K562 (cell line): Measurements from ENCODE around the gene RAD1. TPM values are rescaled to one million over a fixed set of nuclear protein-coding genes. Genes with fewer than 3 reads are reported as not detected.

Source experiments
- HDAC8 ChIP-seq: fragments of 450-650 bp; IDR thresholded peaks from 2 replicates; pipeline ENCODE4 v1.6.1; 2016; ENCODE audit warnings: mild to moderate bottlenecking, missing genetic modification characterization, moderate library complexity, missing compliant biosample characterization
- HSF4 ChIP-seq: fragments of 250-450 bp; sonication (Bioruptor Pico); IDR thresholded peaks from 2 replicates; pipeline ENCODE4 v2.1.2; 2022; ENCODE audit warnings: mild to moderate bottlenecking, moderate library complexity, borderline replicate concordance
- JUN ChIP-seq, 2 experiments: sonication (generic) in 1 of 2; formaldehyde crosslinking in 1 of 2; IDR thresholded peaks; 2 replicates each; pipeline versions ENCODE4 v1.6.1 to v1.8.0; 2012 to 2022; ENCODE audit warnings: borderline replicate concordance in 2 of 2, mild to moderate bottlenecking in 2 of 2, improper control_type of control experiment in 1 of 2, low read depth in 1 of 2, low read length in 1 of 2, missing genetic modification reagents in 1 of 2
- MAFF ChIP-seq: IDR thresholded peaks from 2 replicates; pipeline ENCODE4 v1.6.1; 2012; ENCODE audit warnings: low read length, improper control_type of control experiment
- NFRKB ChIP-seq: fragments of 450-650 bp; IDR thresholded peaks from 2 replicates; pipeline ENCODE4 v1.6.1; 2016; ENCODE audit warnings: low read depth
- PCBP2 ChIP-seq: fragments of 200-400 bp; formaldehyde crosslinking; IDR thresholded peaks from 2 replicates; pipeline ENCODE4 v1.6.1; 2018; ENCODE audit warnings: low read length, low read depth, mild to moderate bottlenecking, moderate library complexity; ENCODE audit not compliant: poor library complexity, severe bottlenecking
- PURB ChIP-seq: sonication (generic); formaldehyde crosslinking; IDR thresholded peaks from 2 replicates; pipeline ENCODE4 v1.9.0; 2021; ENCODE audit warnings: low read depth, mild to moderate bottlenecking, missing genetic modification reagents
- SMARCA4 ChIP-seq: fragments of 450-650 bp; IDR thresholded peaks from 2 replicates; pipeline ENCODE4 v1.6.1; 2016
- SNRNP70 ChIP-seq: fragments of 200-400 bp; formaldehyde crosslinking; optimal IDR thresholded peaks from 2 replicates; pipeline ENCODE3; 2017; ENCODE audit warnings: low read depth, low read length
- XRCC5 ChIP-seq: fragments of 200-400 bp; formaldehyde crosslinking; IDR thresholded peaks from 2 replicates; pipeline ENCODE4 v1.6.1; 2017; ENCODE audit warnings: low read depth, mild to moderate bottlenecking, low read length
- ZEB2 ChIP-seq: fragments of 450-650 bp; IDR thresholded peaks from 2 replicates; pipeline ENCODE4 v1.6.1; 2016
- ZFX ChIP-seq: sonication (generic); formaldehyde crosslinking; IDR thresholded peaks from 2 replicates; pipeline ENCODE4 v1.8.0; 2022; ENCODE audit warnings: mild to moderate bottlenecking, missing genetic modification reagents, moderate library complexity
- ZNF121 ChIP-seq: sonication (generic); formaldehyde crosslinking; conservative IDR thresholded peaks from 2 replicates; pipeline ENCODE4 v1.8.0; 2022; ENCODE audit warnings: missing genetic modification reagents
- ZNF24 ChIP-seq: fragments of 450-650 bp; IDR thresholded peaks from 2 replicates; pipeline ENCODE4 v1.6.1; 2016
- ZNF282 ChIP-seq: sonication (generic); formaldehyde crosslinking; IDR thresholded peaks from 2 replicates; pipeline ENCODE4 v1.8.1; 2023; ENCODE audit warnings: missing genetic modification reagents
- ZNF431 ChIP-seq: sonication (generic); formaldehyde crosslinking; IDR thresholded peaks from 2 replicates; pipeline ENCODE4 v1.8.0; 2022; ENCODE audit warnings: mild to moderate bottlenecking, missing genetic modification reagents
- polyA plus RNA-seq, 8 experiments: library from polyadenylated mRNA; depleted of rRNA in 4 of 8; stranded (reverse) in 5 of 8; unstranded in 3 of 8; fragments of >200 nt; fragmentation: Nextera tagmentation in 2 of 8; fragmentation: Illumina TruSeq in 1 of 8; extraction: Ambion mirVana in 2 of 8; extraction: Trizol in 1 of 8; gene quantifications; 2 replicates each; pipeline versions ENCODE4 v1.2.1 to v1.2.3, GENCODE V29; 2011 to 2014; ENCODE audit warnings: inconsistent platforms in 1 of 8, missing spikeins in 1 of 8
- total RNA-seq, 7 experiments: library from RNA; depleted of rRNA in 6 of 7; stranded (reverse); fragments of >200 nt in 6 of 7; fragmentation: Illumina TruSeq in 2 of 7; extraction: Trizol in 2 of 7; gene quantifications; 2 replicates each; pipeline versions ENCODE4 v1.2.1 to v1.2.3, GENCODE V29; 2011 to 2021; ENCODE audit warnings: low replicate concordance in 1 of 7
- TF ChIP-seq, protein P1 (sequence below): sonication (generic); IDR thresholded peaks from 2 replicates; pipeline ENCODE4 v1.6.1; 2016
- TF ChIP-seq, protein P2 (sequence below): fragments of 450-650 bp; formaldehyde crosslinking; IDR thresholded peaks from 2 replicates; pipeline ENCODE4 v1.4.0; 2020; ENCODE audit warnings: mild to moderate bottlenecking
- TF ChIP-seq, protein P3 (sequence below): fragments of 250-450 bp; sonication (Bioruptor Pico); IDR thresholded peaks from 2 replicates; pipeline ENCODE4 v1.4.0; 2020; ENCODE audit warnings: mild to moderate bottlenecking, moderate library complexity
- TF ChIP-seq, protein P4 (sequence below): fragments of 450-650 bp; IDR thresholded peaks from 2 replicates; pipeline ENCODE4 v1.6.1; 2017; ENCODE audit warnings: antibody characterized with exemption

Gene RAD1
- total and polyA plus RNA-seq, 9 of the 15 experiments (the other 6 are each of a cell fraction or from before 2014, with no cell fraction given) = 44.5 to 148 (median 60.8) TPM

DNA sequence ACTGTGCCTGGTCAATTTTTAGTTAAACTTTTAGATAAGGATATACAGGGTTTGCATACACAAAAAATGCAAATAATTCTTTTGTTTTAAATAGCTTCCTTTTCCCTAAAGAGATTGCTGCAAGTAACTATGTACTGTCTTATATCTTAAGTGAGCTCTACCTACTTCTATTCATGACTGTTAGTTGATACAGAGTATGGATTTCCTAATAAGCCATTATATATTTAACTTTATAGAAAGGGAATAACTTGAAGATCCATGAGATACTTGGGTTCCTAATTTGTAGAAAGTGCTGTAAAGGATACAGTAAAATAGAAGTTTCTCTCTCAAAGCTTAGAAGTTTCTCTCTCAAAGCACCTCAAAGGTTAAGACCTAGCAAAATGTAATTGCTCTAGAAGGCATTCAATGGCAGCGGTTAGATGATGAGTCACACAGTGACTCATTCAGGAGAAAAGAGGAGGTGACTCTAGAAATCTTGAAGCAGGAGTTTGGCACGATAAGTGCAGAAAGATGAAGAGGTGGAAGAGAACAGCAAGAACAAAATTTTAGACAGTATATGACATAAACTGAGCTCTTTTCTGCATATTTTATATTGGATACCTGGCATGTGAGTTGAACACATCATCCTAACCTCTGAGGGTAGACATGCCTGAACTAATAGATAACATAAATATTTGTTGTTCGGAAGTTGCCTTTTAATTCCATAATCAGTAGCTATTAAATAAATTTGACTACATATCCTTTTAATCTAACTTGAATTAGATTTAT, 8.6 kb upstream of the RAD1 start (continued):
- TF ChIP-seq HSF4 (CRISPR knock-in tag) = no peak
- no peak for TF ChIP-seq ZNF121
- TF ChIP-seq HDAC8 (tag) = no peak
- TF ChIP-seq ZNF24 = no peak
- no peak for TF ChIP-seq SNRNP70
- TF ChIP-seq ZFX (CRISPR knock-in tag) = no peak
- TF ChIP-seq, protein P1, sequence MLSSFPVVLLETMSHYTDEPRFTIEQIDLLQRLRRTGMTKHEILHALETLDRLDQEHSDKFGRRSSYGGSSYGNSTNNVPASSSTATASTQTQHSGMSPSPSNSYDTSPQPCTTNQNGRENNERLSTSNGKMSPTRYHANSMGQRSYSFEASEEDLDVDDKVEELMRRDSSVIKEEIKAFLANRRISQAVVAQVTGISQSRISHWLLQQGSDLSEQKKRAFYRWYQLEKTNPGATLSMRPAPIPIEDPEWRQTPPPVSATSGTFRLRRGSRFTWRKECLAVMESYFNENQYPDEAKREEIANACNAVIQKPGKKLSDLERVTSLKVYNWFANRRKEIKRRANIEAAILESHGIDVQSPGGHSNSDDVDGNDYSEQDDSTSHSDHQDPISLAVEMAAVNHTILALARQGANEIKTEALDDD = 0 out of 2 replicates have a peak, but pooled peaks have one; percentile 42
- no peak for TF ChIP-seq NFRKB
- no peak for TF ChIP-seq ZNF431
- peak; percentile 80 for TF ChIP-seq MAFF
- TF ChIP-seq, protein P2, sequence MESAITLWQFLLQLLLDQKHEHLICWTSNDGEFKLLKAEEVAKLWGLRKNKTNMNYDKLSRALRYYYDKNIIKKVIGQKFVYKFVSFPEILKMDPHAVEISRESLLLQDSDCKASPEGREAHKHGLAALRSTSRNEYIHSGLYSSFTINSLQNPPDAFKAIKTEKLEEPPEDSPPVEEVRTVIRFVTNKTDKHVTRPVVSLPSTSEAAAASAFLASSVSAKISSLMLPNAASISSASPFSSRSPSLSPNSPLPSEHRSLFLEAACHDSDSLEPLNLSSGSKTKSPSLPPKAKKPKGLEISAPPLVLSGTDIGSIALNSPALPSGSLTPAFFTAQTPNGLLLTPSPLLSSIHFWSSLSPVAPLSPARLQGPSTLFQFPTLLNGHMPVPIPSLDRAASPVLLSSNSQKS (CRISPR knock-in tag) = no peak
- peak; percentile 100 for TF ChIP-seq JUN (IDR thresholded peaks at IDR 0.05; ENCODE audit: borderline replicate concordance, low read depth, low read length)
- TF ChIP-seq JUN (CRISPR knock-in tag; IDR thresholded peaks at IDR 0.05; ENCODE audit: borderline replicate concordance) = no peak
- TF ChIP-seq SMARCA4 = peak; percentile 100
- TF ChIP-seq, protein P3, sequence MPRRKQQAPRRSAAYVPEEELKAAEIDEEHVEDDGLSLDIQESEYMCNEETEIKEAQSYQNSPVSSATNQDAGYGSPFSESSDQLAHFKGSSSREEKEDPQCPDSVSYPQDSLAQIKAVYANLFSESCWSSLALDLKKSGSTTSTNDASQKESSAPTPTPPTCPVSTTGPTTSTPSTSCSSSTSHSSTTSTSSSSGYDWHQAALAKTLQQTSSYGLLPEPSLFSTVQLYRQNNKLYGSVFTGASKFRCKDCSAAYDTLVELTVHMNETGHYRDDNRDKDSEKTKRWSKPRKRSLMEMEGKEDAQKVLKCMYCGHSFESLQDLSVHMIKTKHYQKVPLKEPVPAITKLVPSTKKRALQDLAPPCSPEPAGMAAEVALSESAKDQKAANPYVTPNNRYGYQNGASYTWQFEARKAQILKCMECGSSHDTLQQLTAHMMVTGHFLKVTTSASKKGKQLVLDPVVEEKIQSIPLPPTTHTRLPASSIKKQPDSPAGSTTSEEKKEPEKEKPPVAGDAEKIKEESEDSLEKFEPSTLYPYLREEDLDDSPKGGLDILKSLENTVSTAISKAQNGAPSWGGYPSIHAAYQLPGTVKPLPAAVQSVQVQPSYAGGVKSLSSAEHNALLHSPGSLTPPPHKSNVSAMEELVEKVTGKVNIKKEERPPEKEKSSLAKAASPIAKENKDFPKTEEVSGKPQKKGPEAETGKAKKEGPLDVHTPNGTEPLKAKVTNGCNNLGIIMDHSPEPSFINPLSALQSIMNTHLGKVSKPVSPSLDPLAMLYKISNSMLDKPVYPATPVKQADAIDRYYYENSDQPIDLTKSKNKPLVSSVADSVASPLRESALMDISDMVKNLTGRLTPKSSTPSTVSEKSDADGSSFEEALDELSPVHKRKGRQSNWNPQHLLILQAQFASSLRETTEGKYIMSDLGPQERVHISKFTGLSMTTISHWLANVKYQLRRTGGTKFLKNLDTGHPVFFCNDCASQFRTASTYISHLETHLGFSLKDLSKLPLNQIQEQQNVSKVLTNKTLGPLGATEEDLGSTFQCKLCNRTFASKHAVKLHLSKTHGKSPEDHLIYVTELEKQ (CRISPR knock-in tag) = no peak
- TF ChIP-seq PURB (CRISPR knock-in tag) = no peak
- no peak for TF ChIP-seq XRCC5
- TF ChIP-seq, protein P4, sequence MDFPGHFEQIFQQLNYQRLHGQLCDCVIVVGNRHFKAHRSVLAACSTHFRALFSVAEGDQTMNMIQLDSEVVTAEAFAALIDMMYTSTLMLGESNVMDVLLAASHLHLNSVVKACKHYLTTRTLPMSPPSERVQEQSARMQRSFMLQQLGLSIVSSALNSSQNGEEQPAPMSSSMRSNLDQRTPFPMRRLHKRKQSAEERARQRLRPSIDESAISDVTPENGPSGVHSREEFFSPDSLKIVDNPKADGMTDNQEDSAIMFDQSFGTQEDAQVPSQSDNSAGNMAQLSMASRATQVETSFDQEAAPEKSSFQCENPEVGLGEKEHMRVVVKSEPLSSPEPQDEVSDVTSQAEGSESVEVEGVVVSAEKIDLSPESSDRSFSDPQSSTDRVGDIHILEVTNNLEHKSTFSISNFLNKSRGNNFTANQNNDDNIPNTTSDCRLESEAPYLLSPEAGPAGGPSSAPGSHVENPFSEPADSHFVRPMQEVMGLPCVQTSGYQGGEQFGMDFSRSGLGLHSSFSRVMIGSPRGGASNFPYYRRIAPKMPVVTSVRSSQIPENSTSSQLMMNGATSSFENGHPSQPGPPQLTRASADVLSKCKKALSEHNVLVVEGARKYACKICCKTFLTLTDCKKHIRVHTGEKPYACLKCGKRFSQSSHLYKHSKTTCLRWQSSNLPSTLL = no peak
- peak; percentile 66 for TF ChIP-seq ZEB2
- no peak for TF ChIP-seq ZNF282 (CRISPR knock-in tag)
- no peak for TF ChIP-seq PCBP2
